NCI-H345 (cell line): ENCODE results near the gene SORBS2.
"Not testable (repeated sequence)": the region's sequence is repeated elsewhere in the genome, so short reads cannot be mapped to it uniquely, and the experiment has no call there.

Experiments
- DNase-seq: peaks from one replicate; lab custom pipeline; 2025; lab: John Stamatoyannopoulos, UW

Gene SORBS2

DNA sequence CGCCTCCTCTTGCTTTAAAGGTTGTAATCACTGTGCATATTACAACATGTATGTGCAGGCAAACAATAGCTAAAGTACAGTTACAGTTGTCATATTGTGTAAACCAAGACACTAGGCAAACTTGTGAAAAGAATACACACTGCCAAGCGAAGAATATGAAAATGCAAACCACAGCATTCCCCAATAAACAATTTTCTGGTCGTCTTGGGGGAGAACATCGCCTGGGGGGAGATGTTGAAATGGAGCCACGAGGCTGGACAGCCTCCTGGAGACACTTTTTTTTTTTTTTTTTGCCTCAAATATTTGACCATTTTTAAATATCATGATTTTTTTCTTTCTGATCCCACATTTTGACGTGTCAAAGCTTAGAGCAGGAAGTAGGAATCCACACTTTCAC is 225.0 kb downstream of the SORBS2 start:
- no peak for DNase-seq

DNA sequence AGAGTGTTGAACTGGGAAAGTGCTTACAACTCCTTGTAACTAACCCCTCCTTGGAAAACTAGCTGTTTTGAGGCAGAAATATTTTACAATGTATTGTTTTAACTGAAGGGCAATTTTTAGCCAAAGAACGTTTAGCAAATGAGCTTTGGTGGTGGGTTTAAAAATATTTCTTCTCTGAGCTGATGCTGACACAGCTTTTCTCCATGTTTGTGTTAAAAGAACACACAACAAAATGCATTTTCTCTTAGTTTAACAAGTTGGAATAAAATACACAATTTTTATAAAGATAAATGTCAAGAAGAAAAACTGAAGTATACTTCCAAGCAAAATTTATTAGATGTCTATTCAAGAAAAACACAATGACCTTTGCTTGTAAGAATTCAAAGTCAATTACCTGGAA is 226.8 kb downstream of the SORBS2 start:
- no peak for DNase-seq

DNA sequence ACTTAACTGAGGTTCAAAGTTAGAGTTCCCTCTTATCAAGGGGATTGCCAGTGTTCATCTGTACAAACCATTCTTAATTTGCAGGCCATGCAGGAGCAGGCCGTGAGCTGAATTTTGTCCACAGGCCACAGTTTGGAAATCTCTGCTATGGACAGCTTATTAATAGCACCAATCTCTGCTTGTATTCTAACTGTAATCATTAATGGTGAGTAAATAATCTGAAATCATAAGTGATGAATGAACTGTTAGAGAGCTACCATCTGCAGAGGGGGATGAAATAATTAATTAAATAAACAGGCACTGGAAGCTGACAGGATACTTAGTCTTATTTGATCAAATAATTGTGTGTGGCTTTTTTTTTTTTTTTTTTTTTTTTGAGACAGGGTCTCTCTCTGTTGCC is 228.2 kb downstream of the SORBS2 start:
- no peak for DNase-seq

DNA sequence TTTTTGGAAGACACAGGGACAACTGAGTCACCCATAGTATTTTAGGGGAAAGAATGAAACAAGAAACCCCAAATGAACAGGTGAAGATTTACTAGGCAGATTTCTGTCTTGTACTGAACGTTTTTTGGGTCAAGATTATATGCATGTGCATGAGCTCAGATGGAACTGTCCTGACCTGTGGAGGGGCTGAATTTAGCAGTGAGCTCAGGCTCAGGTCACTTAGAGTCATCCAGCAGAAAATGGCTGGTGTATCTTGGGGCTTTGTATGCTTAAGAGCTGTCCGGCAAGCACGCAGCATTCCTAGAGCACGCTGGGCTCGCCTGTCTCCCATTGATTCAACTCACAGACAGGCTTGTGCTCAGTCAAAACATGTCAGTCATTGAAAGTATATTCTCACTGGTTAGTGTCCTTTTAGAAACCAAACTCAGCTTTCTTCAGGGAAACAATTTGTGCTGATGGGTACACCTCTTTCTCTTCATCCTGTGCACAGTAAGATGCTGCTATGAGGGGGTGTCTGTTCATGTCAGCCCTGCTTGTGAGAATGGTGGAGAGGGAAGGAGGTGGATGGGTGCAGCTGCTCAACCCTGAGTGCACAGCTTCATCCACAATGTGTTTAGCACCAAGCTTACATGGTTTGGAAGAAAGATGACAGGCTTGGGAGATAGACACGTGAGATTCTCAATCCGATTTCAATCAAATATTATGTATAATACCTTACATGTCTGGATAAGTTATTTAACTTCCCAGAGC is 229.2 kb downstream of the SORBS2 start:
- no peak for DNase-seq

DNA sequence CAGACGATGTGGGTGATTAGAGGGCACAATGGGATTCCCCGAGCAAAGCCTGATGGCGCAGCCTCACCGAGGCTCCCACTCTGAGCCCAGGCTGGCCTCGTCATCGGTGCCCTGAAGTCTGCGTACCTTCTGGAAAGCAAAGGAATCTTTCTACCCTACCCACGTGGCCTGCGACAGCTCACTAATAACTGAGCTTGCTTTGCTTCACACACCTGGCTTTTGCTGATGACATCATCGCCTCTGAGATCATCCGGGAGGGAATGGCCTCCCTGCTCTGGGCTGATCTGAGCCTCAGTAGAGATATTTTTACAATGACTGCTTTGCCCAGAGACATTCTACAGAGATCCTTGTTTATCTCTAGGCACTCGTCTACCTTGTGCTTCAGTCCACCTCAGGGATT is 231.3 kb downstream of the SORBS2 start:
- DNase-seq, result no peak

DNA sequence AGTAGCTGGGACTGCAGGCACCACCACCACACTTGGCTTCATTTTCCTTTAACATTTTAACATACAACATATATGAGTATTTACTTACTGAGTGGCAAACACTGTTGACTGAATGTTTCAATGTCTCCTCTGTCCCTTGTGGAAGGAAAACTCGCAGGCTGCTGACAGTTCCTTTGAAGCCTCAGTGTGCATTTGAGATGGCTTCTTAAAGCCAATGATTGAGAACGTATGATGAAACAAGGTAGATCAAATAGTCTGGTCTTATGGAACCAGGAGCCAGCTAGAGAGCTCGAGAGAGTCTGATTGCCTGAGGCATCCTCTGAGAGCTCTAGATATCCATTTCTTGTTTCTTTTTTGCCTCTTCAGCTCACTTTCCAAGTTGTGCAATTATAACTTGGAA is 233.7 kb downstream of the SORBS2 start:
- no peak for DNase-seq

DNA sequence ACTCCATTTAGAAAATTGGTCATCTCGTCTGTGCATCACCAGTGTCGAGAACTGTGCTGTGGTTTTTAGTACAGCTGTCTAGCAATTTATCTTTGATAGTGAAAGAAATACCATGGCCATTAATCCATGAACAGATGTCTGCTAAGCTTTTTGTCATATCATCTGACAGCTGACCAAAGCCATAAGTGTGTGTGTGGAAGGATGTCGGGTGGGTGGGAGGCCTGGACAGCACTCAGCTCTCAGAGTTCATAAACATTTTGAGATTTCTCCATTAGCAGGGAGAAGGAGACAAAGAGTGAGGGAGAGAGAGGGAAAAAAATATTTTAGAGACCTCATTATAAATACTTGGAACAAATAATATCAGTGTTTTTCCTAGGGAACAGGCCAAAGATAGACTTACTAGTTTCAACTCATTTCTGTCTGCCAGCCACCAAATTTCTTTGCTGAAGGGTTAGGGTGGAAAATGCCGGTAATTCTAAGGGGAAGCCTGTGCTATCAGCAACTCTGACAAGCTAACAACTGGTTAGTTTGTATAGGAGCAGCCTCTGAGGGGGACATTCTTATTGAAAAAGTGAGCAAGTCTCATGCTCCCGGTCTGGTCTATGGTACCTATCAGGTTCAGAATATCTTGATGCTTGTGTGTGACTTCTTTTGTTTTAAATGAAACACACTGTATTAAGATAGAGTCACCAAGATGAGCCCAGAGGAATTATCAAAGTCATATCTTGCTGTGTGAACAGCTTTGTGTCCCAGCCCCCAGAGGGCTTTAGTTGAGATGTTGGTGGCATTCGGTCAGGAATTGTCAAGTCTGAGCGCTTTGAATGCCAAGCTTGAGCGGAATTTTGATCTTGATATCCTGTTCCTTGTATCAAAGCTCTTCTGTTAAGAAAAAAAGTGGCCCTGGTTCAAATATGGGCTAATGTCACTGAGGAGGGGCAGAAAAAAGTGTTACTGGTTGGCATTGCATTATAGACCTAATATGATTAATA is 234.7 kb downstream of the SORBS2 start:
- DNase-seq, result no peak

DNA sequence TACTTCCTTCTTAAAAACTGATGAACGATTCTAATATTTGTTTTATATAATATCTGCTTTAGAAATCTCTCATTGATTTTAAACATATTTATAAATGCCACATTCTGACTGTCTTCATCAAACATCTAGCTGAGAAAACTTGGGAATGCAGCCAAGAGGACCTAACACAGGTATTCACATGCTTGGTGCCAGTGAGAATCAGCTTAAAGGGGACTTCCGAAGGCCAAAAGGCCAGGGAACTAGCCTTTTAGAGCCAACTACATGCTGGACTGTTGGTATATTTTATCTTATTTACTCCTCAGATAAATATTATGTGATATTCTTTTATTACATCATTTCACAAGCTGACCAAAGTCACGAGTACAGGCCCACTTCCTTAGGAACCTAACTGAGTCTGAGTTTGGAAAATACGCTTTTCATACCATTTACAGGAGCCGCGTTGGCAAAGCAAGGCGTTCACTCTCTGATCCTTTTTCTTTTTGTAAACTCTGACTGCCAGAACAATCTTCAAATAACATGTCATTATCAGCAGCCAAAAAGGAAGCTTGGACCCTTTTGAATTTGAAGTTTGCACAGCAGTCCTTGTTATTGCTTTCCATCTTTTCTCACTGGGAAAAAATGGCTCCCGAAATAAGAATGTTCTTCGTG is 235.6 kb downstream of the SORBS2 start:
- no peak for DNase-seq

DNA sequence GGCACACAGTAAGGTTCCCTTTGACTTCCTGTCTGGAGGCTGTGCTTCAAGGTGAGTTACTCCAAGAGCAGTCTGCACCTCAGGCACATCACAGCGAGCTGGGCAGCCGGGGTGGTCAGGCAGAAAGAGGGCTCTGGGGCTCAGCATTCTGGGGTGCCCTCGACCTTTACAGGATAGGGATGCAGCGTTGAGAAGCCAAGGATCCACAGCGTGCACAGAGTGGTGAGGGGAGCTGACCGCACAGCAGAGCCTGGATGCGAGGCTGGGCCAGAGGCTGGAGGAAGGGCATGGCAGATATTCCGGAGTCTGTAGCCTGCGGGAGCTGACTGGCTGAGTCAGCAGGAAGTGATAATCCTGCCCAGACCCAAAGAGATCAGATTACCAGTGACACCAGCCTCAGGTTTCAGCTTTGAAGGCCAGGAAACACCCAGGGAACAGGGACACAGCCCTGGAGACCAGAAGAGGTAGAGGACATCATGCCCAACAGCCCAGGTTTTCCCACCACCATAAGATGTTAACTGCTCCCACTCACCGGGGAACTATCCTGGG is 238.3 kb downstream of the SORBS2 start:
- DNase-seq, result no peak

DNA sequence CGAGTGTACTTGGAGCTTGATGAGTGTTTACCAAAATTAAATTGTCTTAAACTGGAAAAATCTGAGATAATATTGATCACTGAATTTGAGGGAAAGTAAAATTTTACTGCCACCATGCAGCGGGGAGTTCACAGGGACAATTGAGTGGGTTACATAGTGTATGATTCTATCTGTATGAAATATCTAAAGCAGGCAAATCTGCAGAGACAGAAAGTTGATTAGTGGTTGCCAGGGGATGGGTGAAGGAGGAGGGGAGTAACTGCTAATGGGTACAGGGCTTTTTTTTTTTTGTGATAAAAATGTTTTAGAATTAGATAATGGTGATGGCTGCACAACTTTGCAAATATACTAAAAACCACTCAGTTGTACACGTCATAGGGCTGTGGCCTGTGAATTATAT is 241.3 kb downstream of the SORBS2 start:
- no peak for DNase-seq

DNA sequence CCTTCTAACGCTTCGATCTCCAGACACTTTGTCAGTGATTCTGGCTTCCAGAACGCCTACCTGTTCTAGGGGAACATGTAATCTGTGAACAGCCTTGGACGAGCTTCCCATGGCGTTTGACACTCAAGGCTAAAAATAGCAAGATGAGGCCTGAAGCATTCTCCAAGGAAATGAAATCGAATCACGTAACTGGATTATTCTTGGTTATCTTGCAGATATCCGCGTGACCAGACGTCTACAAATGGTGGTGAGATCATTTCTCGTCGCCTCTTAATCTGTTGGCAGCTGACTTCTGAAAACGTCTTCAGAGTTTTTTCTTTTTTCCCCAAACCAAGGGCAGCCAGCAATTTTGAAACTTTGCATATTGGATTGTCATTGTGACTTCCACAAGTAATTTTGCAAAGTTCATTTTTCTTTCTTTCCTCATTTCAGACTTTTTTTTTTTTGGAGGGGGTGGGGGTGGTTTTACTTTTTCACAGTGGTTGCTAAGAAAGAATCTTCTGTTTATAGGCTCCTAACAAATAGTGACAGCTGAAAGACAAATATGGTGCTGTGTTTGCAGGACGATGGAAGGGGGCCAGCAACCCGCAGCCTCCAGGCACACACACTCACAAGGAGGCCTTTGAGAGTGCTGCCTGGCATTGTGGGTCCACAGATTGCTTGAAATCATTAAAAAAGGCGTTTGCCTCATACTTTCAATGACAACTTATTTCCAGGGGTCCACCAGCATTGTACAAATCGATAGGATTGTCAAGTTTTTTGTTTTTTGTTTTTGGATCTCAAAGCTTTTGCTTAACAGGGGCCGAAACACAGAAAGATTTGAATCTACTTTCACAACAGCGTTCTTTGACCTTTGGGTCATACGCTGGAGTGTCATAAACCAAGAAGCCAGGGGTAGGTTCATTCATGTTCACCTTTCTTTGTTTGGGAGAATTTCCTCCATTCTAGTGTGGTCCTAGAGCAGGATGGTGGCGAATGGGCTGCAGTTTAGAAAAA is 244.3 kb downstream of the SORBS2 start:
- no peak for DNase-seq

DNA sequence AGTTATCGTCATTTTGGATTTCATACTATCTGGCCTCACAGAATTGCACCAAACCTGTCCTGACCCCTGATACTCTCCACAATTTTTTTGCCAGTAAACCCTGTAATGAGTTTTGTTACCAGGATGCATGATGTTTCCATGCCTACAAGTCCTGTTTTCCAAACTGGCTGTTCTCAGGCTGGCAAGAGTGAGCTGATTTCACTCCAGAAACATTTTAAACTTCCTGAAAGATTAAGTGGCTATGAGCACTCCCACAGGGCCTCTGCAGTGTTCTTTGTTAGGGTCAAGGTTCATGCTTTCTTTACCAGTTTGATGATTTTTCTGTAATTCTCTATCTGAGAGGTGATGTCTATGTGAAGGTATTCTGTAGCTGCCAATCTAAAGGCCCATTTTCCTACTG is 245.0 kb downstream of the SORBS2 start:
- no peak for DNase-seq

DNA sequence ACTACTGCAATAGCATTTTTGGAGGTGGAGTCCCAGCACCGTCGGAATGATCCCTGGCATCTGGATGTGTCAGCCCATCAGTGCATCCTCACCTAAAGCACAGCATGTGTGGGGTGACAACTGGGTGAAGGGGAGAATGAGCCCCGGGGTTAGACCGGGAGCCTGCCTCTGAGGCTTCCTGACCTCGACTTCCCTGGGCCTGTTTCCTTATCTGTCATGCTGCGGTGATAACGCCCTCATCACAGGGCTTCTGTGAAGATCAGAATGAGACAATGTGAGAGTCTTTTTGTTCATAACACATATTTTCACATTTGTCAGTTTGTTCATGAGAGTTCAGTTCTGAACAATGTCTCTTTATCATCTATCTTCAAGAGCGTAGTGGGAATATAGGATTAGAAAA is 245.6 kb downstream of the SORBS2 start:
- no peak for DNase-seq

DNA sequence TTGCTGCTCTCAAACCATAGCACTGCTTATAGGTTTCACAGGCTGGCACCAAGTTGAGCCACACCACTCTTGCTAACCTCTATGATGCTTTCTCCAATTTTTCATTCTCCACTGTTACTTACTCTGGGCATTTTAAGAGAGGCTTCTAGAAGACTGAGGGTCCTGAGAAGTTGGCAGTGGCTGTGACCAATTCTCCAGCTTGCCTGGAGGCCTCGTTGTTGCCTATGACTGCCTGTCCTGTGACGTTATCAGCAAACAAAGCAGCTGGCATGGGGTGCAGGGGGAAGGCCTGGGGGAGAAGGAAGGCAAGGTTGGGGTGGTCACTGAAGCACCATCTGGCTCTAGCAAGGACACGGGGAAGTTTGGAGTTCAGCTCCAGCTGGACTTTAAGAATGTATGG is 246.3 kb downstream of the SORBS2 start:
- no peak for DNase-seq

DNA sequence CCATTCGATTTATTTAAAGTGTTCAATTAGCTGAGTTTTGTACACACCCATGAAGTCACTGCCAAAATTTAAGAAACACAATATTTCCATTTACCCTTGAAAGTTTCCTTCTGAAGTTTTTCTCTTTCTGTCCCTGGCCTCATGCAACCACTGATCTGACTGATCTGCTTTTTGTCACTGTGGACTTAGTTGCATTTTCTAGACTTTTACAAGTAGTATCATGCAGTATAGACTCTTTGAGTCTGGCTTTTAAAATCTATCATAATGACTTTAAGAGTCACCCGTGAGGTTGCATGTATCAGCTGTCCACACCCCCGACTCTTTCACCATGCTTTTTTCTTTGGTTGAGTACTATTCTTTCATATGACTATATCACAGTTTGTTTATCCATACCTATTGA is 247.6 kb downstream of the SORBS2 start:
- DNase-seq, result no peak

DNA sequence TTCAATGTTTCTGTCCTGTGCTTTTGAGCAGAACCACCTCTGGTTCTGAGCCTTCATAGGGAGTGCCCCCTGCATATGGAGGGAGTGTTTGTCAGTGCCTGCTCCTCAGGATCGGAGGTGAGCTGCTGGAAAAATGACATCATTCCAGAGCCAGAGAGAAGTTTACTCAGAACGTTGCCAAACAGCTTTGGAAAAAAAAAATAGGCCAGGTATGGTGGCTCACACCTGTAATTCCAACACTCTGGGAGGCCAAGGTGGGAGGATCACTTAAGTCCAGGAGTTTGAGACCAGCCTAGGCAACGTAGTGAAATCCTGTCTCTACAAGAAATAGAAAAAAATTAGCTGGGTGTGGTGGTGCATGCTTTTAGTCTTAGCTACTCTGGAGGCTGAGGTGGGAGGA is 249.5 kb downstream of the SORBS2 start:
- no peak for DNase-seq

DNA sequence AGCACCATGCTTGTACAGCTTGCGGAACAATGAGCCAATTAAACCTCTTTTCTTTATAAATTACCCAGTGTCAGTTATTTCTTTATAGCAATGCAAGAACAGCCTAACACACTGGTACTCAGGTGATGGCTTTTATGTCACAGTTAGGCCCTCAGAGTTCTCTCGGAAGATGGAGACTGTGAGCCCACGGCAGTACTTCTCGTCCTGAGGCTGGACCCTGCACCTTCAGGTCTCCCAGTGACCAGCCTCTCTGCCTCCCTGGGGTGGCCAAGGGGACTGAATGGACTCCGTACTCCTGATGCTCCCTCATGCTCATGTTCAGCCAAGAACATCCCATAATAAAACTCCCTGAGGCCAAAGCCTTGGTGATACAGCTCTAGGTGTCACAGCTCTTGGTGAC is 251.7 kb downstream of the SORBS2 start:
- DNase-seq, result no peak

DNA sequence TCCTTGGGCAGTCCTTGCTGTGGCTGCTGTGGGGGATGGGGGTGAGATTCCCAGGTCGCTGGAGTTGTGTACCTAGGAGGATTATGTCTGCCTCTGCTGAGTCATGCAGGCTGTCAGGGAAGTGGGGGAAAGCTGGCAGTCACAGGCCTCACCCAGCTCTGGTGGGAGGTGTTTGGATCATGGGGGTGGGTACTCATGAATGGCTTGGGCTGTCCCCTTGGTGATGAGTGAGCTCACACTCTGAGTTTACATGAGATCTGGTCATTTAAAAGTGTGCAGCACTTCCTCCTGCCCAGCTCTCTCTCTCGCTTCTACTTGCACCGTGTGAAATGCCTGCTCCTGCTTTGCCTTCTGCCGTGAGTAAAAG is 252.1 kb downstream of the SORBS2 start:
- no peak for DNase-seq

DNA sequence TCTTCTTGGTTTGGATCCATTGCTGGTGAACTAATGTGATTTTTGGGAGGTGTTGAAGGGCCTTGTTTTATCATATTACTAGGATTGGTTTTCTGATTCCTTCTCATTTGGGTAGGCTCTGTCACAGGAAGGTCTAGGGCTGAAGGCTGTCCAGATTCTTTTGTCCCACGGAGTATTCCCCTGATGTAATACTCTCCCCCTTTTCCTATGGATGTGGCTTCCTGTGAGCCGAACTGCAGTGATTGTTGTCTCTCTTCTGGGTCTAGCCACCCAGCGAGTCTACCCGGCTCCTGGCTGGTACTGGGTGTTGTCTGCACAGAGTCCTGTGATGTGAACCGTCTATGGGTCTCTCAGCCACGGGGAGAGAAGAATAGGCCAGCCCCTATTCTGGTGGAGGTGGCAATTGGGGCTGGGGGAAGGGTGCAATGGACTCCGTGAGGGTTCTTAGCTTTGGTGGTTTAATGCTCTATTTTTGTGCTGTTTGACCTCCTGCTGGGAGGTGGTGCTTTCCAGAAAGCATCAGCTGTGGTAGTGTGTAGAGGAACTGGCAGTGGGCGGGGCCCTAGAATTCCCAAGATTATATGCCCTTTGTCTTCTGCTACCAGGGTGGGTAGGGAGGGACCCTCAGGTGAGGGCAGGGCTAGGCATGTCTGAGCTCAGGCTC is 252.6 kb downstream of the SORBS2 start:
- not testable (repeated sequence) for DNase-seq

DNA sequence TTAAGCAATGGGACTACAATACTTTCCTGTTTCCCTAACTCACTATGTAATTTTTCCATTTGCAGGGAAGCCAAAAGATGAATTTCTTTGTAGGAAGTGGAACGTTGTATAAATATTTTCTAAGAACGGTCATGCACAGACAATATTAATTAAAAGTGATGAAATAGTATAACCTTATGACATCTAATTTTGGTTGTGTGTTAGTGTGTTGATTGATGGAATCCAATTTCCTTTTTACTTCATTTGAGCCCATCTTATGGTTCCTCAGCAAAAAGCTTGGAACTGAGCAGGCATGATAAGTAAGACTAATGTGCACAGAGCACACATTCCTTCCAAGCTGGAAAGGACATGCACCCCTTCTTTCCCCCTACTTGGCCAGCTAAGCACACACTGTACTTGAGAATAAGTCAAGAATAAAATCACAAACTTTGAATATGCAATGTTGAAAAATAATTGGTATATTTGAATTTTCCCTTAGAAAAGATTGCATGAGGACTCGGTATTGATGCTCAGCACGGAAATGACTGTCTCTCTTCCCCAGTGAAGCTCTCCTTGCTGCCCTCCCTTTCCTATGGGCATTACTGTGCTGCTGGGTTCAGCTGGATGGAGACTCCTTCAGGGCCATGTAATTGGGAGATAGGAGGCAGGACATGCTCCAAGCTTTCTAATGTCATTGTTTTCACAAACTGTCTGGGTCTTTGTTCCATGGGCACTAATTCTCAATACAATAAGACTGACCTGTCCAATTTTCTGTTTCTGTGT is 257.4 kb downstream of the SORBS2 start:
- DNase-seq, result no peak
